ENCODE measurements around the gene ZMAT3.

Gene ZMAT3

DNA sequence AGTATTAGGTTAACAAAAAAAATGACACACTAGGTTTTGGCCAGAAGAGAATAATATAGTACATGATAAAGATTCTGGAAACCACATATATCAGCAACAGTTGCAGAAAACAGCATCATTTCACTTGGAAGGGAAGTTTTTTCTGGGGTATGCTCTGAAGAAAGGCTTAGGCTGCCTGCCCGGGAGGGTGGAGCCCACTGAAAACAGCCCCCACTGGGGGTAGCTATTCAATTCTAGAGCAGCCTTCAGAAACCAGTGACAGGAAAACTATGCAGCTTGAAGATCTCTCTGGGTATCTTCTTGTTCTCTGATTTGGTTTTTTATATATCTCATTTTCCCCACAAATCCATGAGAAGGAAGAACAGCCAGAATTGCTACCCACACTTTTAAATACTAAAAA, 43.2 kb downstream of the ZMAT3 start:
- DNase-seq (ENCODE audit: insufficient read length, low spot score) (no peak), FAIRE-seq (no peak)

DNA sequence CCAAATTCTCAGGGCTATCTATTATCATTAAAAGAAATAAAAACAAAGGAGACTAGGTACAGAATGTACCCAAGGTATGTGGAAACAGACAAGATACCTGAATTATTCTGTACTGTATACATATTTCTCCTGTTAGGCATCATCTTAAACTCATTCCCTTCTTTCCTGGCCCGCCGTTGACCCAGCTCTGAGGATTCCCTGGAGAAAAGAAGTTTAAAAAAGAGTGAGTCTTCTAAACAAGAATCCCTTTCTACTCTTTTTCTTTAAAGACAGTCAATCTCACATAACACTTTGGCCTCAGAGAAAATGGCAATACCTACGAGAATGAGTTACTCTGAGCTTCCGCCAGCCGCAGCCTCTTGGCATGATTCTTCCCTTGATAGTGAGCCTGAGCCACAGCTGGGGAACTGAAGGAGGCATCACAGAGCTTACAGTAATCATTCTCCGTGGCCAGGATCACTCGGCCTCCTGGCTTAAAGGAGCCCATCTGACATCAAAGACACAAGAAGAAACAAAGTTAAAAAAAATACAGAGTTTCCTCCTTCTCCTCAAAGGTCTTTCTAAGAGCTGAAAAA, 44.2 kb downstream of the ZMAT3 start:
- FAIRE-seq = no peak
- no peak for DNase-seq (ENCODE audit: insufficient read length, low spot score)

DNA sequence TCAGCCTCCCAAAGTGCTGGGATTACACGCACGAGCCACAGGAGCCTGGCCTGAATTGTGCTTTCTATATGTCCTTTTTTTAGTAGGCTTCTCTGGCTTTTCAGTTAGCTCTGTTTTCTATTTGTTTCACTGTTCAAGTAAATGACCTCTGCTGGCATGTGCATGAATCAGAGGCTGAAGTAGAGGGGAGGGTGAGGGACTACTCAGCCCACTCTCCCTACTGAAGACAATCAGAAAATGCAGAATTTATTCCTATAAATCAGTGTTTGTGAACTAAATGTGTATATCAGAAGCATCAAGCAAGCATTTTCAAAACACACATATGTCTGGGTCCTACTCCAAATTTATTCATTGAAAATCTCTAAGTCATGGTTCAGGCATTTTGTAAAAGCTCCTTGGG, 45.0 kb downstream of the ZMAT3 start:
- FAIRE-seq (no peak), DNase-seq (ENCODE audit: insufficient read length, low spot score) (no peak)

DNA sequence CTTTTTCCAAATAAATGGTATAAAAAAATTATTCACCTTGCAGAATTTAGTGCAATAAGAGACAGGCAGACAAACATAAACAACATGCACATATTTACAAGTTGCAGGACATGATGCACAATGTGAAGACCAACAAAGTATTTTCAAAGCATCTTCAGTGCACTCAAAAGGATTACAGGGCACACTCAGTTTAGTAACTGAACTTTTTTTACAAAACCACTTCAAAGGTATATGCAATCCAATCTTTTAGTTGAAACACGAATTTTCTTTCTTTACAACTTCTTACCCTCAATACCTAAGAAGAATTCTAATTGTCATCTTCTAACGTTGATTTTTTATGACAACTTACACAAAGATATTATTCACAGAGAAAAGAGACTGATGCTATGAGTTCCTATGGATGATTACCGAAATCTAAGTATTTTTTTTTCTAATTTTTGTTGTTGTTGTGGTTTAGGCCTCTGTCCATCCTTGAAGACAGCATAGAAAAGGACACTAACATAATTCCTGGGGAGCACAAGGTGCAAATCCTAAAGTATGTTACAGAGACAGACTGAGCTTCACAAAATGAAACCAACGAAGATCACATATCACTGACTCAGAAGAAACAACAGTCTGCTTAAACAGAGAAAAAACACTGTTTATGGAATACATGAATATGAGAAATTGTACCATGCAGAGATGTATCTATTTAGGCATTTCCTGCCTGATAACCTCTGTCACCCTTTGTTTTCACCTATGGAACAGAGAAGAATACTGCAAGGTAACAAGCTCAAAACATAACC, 50.3 kb downstream of the ZMAT3 start:
- FAIRE-seq (no peak), DNase-seq (ENCODE audit: insufficient read length, low spot score) (no peak)

DNA sequence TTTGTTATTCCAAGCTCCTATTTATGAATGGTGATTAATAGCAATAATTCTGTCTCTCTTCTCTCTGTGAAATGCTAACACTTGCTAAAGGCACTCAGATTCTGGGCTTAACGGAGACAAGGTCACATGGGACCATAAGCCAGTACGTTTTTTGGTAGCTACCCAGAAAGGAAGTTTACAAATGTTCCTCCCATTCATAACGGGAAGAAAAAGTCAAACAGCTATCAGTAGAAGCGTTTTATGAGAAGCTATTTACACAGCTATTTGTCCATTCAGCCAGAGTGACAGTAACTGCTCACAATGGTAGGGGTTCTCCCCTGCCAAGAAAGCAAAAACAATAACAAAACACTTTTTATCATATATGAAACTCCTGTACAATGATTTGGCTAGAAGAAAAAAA, 51.5 kb downstream of the ZMAT3 start:
- FAIRE-seq (no peak), DNase-seq (ENCODE audit: insufficient read length, low spot score) (no peak)

DNA sequence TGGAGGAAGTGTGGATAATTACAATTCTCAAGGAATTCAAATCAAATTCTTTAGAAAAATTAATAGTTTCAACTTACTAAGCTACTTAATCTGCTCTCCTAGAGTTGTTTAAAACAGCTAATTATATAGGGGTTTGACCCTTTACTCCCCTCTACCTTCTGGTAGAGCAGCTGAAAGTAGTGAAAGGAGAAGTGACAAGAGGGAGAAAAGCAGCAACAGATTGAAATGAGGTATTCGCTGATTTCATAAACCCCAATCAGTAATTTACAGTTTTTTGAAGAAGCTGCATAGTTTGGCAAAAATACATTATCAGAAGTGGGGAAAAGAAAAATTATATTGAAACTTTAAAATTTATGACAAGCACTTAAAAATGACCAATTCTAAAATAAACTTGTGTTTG, 52.8 kb downstream of the ZMAT3 start:
- FAIRE-seq (no peak), DNase-seq (ENCODE audit: insufficient read length, low spot score) (no peak)

DNA sequence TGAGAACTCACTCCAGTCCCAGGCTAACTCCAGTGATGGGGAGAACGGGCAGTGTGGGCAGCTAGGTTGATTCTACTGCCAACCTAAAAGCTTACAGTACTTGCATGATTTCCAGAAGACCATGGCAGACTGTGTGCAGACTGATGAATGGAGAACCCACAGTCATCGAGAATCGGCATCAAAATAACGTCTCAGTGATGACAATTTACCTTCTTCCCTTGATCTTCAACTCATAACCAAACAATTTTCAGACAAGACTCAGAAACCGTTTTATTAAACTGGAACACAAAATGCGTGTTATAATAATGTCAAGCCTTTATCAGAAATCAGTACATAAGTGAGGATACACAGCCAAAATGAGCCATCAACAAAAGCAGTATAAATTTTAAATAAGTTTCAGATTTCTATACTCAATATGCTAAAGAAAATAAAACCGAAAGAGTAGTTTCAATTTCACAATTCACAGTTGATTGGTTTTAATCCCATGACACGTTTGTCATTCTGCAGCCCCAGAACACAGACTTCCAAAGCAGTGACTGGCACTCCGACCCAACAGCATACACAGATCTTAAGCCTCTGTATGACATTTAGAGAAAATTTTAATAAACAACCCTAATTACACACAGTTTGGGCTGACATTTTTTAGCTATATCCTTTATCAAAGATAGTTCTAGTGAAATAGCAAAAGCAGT, 54.5 kb downstream of the ZMAT3 start:
- FAIRE-seq (no peak), DNase-seq (ENCODE audit: insufficient read length, low spot score) (no peak)

DNA sequence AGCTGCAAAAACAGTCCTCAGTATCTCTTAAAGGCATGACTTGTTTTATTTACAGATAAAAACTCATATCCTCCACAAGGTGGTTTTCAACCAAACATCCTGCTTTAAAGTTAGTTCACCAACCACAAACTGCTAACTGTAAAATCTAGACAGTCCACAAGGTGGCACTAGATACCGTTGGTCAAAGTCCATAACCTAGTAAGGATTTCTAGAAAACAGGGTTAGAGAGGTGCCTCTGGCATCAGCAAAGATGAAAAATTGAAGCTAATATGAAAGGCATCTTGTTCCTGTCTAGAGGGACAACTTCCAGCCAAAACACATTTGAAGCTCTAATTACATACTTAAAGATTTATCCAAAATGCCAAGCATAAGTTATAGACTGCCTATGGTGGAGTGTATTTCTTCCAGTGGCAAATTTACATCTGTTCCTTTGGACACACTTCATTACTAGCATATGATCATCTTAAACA, 56.0 kb downstream of the ZMAT3 start:
- DNase-seq (ENCODE audit: insufficient read length, low spot score) (peak; percentile 42), FAIRE-seq (peak; percentile 68)

DNA sequence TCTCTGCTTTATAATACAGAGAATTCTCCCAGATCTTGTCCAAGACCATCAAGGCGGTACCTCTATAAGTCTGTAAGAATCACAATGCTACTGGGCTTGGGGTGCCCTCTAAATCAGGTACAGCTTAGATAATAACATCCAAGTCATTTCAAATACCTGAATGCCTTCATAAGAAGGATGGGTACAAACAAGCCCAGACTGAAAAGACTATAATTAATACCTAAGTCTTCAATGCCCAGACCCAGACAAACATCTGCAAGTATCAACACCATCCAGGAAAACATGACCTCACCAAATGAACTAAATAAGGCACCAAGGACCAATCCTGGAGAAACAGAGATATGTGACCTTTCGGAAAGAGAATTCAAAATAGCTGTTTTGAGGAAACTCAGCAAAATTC, 65.9 kb downstream of the ZMAT3 start:
- FAIRE-seq = no peak
- no peak for DNase-seq (ENCODE audit: insufficient read length, low spot score)

DNA sequence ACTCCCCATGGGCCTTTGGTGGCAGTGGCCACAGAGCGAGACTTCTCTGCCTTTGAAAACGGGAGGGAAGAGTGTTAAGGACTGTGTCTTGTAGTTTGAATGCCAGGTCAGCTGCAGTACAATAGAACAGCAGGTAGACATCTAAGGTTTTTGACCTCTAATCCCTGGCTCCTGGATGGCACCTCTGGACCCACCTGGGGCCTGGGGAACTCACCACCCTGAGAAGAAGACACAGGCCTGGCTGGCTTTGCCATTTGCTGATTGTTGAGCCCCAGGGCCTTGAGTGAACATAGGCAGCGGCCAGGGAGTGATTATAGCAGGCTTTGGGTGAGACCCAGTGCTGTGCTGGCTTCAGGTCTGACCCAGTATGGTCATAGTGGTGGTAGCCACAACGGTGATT, 66.4 kb downstream of the ZMAT3 start:
- DNase-seq (ENCODE audit: insufficient read length, low spot score) (no peak), FAIRE-seq (no peak)

DNA sequence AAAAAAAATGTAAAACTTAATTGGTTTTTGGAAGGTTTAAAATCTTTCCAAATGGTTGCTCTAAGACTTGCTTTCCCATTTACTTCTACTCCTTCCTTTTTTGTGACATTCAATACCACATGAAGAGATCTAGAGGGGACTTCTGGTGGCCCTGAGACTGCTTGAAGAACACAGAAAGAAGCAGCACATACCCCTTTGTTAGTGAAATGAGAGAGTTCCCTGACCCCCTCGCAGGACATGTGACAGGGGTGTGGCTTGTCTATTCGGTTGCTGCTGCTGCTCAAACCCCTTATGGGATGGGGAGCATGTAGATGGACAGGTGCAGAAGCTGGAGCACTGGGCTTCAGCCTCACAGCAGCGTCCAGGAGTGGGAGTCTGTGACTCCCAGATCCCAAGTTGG, 71.0 kb downstream of the ZMAT3 start:
- DNase-seq (ENCODE audit: insufficient read length, low spot score) = no peak
- no peak for FAIRE-seq

DNA sequence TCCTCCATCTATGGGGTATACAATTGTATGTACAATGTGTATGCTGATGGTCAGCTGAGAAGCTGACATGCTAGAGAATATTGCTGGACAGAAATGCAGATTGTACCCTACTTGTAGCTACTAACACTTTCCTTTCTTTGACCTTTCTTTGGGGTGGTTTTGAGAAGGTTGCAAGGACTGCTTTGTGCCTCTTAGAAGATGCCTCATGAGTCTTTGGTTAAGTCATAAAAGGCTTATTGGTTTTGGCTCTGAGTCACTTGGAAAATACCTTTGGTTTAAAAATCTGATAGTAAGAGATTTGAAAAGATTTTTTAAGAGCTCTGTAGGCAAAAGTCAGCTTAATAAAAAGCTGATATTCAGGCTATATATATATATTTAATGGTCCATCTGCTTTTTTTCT, 71.5 kb downstream of the ZMAT3 start:
- FAIRE-seq (no peak), DNase-seq (ENCODE audit: insufficient read length, low spot score) (no peak)

DNA sequence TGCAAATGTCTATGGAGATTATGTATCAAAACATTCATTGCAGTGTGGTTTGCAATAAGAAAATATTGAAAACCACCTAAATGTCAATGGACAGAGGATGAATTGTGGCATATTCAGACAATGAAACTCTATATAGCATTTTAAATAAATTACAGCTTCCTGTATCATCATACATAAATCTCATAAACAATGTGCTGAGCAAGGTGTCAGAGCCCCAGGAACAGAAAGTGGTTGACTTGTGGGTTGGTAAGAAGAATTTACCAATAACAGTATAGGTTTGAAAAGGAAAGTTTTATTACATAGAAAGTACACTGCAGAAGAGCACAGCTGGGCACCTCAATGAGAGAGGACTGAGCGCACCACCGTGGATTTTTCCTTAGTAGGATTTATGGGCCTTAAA, 75.2 kb downstream of the ZMAT3 start:
- FAIRE-seq (no peak), DNase-seq (ENCODE audit: insufficient read length, low spot score) (no peak)

DNA sequence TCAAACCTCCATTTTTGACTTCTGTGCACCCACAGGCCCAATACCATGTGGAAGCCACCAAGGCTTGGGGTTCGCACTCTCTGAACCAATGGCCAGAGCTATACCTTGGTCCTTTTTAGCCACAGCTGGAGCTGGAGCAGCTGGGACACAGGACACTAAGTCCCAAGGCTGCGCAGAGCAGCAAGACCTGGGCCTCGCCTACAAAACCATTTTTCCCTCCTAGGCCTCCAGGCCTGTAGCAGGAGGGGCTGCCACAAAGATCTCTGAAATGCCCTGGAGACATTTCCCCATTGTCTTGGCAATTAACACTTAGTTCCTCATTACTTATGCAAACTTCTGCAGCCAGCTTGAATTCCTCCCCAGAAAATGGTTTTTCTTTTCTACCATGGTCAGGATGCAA, 81.3 kb downstream of the ZMAT3 start:
- no peak for FAIRE-seq

DNA sequence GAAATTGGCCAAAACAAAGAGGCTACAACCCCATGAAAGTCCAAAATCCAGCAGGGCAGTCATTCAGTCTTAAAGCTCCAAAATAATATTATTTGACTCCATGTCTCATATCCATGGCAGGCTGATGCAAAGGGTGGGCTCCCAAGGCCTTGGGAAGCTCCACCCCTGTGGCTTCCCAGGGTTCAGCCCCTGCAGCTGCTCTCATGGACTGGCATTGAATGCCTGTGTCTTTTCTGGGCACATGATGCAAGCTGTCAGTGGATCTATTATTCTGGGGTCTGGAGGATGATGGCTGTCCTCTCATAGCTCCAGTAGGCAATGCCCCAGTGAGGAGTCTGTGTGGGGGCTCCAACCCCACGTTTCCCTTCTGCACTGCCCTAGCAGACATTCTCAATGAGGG, 81.8 kb downstream of the ZMAT3 start:
- FAIRE-seq = no peak
- no peak for DNase-seq (ENCODE audit: insufficient read length, low spot score)

More for the DNA sequence above, 81.3 kb downstream of the ZMAT3 start:
- no peak for DNase-seq (ENCODE audit: insufficient read length, low spot score)

DNA sequence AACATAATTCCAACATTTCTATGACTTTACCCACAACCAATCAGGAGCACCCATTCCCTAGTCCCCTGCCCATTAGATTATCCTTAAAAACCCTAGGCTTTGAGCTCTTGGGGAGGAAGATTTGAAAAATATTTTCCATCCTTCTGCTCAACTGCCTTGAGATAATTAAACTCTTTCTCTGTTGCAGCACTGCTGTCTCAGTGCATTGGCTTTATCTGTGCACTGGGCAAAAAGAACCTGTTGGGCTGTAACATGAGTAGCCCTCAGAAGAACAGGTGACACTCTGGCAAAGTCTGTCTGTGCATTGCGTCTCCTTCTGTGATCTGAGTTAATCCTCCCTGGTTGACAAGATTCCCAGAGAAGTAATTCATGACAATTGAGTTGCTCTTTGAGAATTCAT, 83.9 kb downstream of the ZMAT3 start:
- FAIRE-seq (no peak), DNase-seq (ENCODE audit: insufficient read length, low spot score) (no peak)

DNA sequence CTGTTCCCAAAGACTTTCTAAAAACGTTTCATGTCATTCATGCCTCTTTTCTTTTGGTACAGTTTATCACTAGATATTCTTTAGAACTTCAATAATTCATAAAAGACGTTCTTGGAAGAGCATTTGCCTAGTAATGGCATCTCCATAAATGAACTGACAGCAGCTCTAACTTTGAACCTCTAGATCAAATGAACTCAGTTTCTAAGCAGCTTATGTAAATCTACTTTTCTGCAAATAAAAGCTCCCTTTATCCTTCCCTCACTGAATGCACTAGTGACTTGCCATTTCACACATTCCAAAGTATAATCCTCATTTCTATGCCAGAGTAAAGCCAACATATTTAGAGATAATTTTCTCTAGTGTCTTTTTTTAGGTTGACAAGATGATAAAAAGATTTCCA, 85.2 kb downstream of the ZMAT3 start:
- FAIRE-seq (no peak), DNase-seq (ENCODE audit: insufficient read length, low spot score) (no peak)

DNA sequence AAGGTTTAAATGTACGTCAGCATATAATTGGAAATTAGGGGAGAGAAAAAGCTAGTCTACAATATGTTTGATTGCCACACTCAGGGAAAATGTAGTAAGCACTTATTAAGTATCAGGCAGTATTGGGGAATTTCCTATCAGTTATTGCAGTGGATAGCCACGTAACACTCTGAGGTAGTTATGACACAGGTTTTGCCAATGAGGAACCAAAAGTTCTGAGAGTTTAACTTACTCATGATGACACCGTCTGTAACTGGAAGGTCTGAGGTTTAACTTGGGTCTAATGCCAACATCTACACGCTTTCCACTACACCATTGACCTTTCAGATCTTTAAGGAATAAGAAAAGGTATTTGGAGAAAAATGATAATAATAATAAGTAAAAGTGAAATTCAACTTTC, 89.5 kb downstream of the ZMAT3 start:
- FAIRE-seq (no peak), DNase-seq (ENCODE audit: insufficient read length, low spot score) (no peak)

DNA sequence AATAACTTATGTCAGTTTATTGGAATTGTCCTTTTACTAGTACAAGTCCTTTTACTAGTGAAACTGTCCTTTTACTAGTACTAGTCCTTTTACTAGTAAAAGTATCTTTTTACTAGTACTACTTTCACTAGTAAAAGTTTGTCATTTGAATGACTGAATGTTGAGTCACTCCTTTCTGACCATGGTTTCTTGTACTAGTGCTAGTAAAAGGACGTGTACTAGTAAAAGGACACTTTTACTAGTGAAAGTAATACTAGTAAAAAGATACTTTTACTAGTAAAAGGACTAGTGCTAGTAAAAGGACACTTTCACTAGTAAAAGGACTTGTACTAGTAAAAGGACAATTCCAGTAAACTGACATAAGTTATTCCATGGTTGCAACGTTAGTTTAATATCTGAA, 96.3 kb downstream of the ZMAT3 start:
- FAIRE-seq (no peak), DNase-seq (ENCODE audit: insufficient read length, low spot score) (no peak)

DNA sequence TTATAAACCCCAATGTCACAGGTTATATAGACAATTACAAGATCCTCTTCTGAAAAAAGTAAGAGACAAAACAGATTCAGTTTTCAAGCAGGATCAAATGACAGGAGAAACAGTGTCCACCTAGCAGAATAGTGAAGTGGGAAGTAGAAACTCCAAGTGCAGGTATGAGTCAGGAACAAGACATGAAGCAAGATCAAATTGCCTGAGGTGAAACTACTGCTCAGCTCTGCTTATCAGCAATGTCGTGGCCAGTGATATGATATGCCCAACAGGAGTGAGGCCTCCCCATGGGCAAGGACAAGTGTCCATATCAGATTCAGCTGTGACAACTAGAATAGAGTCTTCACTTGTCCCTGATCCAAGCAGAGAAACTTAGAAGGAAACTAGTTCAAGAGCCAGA, 100.0 kb downstream of the ZMAT3 start:
- DNase-seq (ENCODE audit: insufficient read length, low spot score) = peak; percentile 4
- FAIRE-seq = no peak

DNA sequence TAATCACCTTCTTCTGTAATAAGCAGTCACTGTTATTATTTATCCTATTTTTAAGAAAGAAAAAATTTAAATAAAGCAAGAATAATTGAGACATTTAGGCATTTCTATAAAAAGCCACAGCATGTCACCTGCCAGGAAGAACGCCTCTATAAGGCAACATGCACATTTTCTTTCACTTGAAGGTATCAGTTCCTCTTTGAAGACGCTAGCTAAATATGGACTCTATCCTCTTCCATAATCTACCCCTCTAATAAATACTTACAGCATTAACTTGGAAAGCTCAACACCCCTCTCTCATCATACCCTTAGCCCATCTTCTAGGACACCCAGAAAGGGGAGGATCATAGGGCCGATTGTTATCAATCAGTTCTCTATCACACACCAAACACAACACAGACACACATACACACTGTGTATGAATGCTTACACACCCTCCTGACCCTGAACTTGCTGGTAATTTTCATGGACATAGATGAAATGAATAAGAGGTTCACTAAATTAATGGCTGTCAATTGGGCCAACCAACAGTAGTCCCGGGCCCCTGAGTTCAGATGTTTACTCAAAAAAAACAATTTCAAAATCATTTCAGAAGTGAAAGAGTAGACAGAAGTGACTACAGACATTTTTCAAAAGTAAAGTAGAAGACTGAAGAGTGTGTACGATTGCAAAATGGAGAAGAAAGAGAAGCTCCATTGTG, 102.5 kb downstream of the ZMAT3 start:
- no peak for DNase-seq (ENCODE audit: insufficient read length, low spot score)
- FAIRE-seq = no peak
